ENCODE measurements around the gene OPN1SW. TPM values are rescaled to one million over a fixed set of nuclear protein-coding genes. Genes with fewer than 3 reads are reported as not detected.

OPN1SW gene
- total and polyA plus RNA-seq, 9 of the 15 experiments (the other 6 are each of a cell fraction or from before 2014, with no cell fraction given) = 0.84 to 1.0 TPM; not detected in 7

- H3K27me3 ChIP-seq (ENCODE audit: control insufficient read depth in 2 of 2, insufficient read depth in 2 of 2, low read length in 2 of 2) = no peaks in the 10 kb centered on the region; a peak in 1 of 5 replicates
- peak overlapping the region; percentile 76 for H3K4me2 ChIP-seq (ENCODE audit: insufficient read depth, low read length)
- intact Hi-C loops (cut with micrococcal nuclease) = loop anchor here (2.0 to 5.0 kb wide), 3 partner anchors 45 to 79 kb away; partner anchors contain the start of genes ATP6V1F and CALU
- no peaks in the 10 kb centered on the region for H3K79me2 ChIP-seq (ENCODE audit: control insufficient read depth, insufficient read depth, low read length)
- TSS peak; percentile 100 for BruUV-seq (replicated peaks)
- peak overlapping the region; percentile 28 for H3K27ac ChIP-seq (ENCODE audit: extremely low read depth, low read depth, low read length)
- no peaks in the 10 kb centered on the region for H3K9me3 ChIP-seq (replicated peaks; ENCODE audit: control insufficient read depth, insufficient read depth, low read depth, low read length)
- POLR2A ChIA-PET = interaction anchor here (0.6 to 3.1 kb wide), 15 partner anchors 10 to 77 kb away, joined by 3 to 29 read pairs (median 5); partner anchors contain the start of gene CALU
- WGBS (ENCODE audit: insufficient coverage, low coverage, missing lambda C conversion rate) = 11% methylated on average over 15 of the region's 15 CpGs
- peak overlapping the region; percentile 60 to 90 for H3K9ac ChIP-seq (ENCODE audit: insufficient read depth in 1 of 2, low read depth in 2 of 2, low read length in 2 of 2)
- CTCF ChIA-PET (ENCODE audit: low intra/inter-chr PET ratio) = no interaction called here
- no peaks in the 10 kb centered on the region for H3K36me3 ChIP-seq (ENCODE audit: control insufficient read depth, insufficient read depth, low read length)
- peak overlapping the region; percentile 37 for H3K4me3 ChIP-seq
- H3K9me1 ChIP-seq (ENCODE audit: control insufficient read depth, insufficient read depth, low read length) = no peaks in the 10 kb centered on the region
- DNase-seq (ENCODE audit: extremely low read depth in 1 of 4, low spot score in 3 of 4) (peak; percentile 92 to 95 (median 94)), ATAC-seq (peak; percentile 93), FAIRE-seq (peak; percentile 92)
- H2AFZ ChIP-seq (ENCODE audit: low read depth, low read length) = peak overlapping the region; percentile 98
- H4K20me1 ChIP-seq (replicated peaks; ENCODE audit: control insufficient read depth, insufficient read depth, low read length) = no peaks in the 10 kb centered on the region
- peaks cover 5 to 18% of the 10 kb centered on the region in 2 experiments; a peak in 4 of 5 replicates for H3K4me1 ChIP-seq (replicated peaks in 1 of 2; ENCODE audit: control insufficient read depth in 2 of 2, insufficient read depth in 2 of 2, low read length in 2 of 2)
- in situ Hi-C loops (cut with MboI) = no loop called here
- TF ChIP-seq ZNF436 (CRISPR knock-in tag; IDR thresholded peaks at IDR 0.05) (no peak), DDX20 (tag; IDR thresholded peaks at IDR 0.05; ENCODE audit: low read depth) (no peak), ZKSCAN1 (IDR thresholded peaks at IDR 0.05; ENCODE audit: low read depth, low read length) (peak; percentile 86; the same call in 1 of the 2 replicates), EP300 (IDR thresholded peaks at IDR 0.05; ENCODE audit: low read length) (peak; percentile 86), MTA3 (IDR thresholded peaks at IDR 0.05; ENCODE audit: borderline replicate concordance) (peak; percentile 79; the same call in 1 of the 2 replicates), CCNT2 (IDR thresholded peaks at IDR 0.05; ENCODE audit: borderline replicate concordance, extremely low read depth, insufficient read length, low read depth, low read length) (no peak), RHOXF2B (CRISPR knock-in tag; conservative IDR thresholded peaks at IDR 0.05) (0 out of 2 replicates have a peak, but pooled peaks have one; percentile 37), SAFB2 (IDR thresholded peaks at IDR 0.05; ENCODE audit: borderline replicate concordance, low read depth, low read length, severe bottlenecking) (no peak), ZNF609 (CRISPR knock-in tag; IDR thresholded peaks at IDR 0.05; ENCODE audit: borderline replicate concordance) (peak; percentile 25; the same call in 1 of the 2 replicates), LCOR (CRISPR knock-in tag; IDR thresholded peaks at IDR 0.05) (no peak; the same call in 1 of the 2 replicates), MIER1 (IDR thresholded peaks at IDR 0.05; ENCODE audit: low read depth) (peak; percentile 44; the same call in 1 of the 2 replicates), NFXL1 (CRISPR knock-in tag; IDR thresholded peaks at IDR 0.05) (no peak), ELK3 (CRISPR knock-in tag; IDR thresholded peaks at IDR 0.05) (no peak), KLF13 (tag; IDR thresholded peaks at IDR 0.05; ENCODE audit: borderline replicate concordance, low read depth) (peak; percentile 73; the same call in 1 of the 2 replicates), POLR3A (IDR thresholded peaks at IDR 0.05; ENCODE audit: borderline replicate concordance, extremely low read depth, insufficient read depth, insufficient read length) (peak; percentile 94)
These were observed 7.7 kb upstream of the OPN1SW start for GRCh38 chr7:128783143-128783861.

All from K562 (cell line).